Subcutaneous abdominal adipose tissue (tissue), 5 donors: ENCODE measurements around the gene GATD1.
A peak's percentile ranks its signal among the peaks of the same experiment; 100 is the strongest.

Experiments
- H3K27ac ChIP-seq: one replicate; pipeline ENCODE4 v1.7.0; 2013; ENCODE audit warnings: low read depth, mild to moderate bottlenecking, inconsistent platforms, low read length, moderate library complexity
- H3K27me3 ChIP-seq, 5 donors: one replicate each; pipeline ENCODE4 v1.7.0; 2013; ENCODE audit warnings: low read length in 5 of 5, inconsistent platforms in 1 of 5; ENCODE audit not compliant: control insufficient read depth in 5 of 5, insufficient read depth in 4 of 5
- H3K36me3 ChIP-seq, 5 donors: one replicate each; pipeline ENCODE4 v1.7.0; 2013; ENCODE audit warnings: low read length in 5 of 5; ENCODE audit not compliant: control insufficient read depth in 5 of 5, insufficient read depth in 5 of 5
- H3K4me1 ChIP-seq, 5 donors: one replicate each; pipeline ENCODE4 v1.7.0; 2013; ENCODE audit warnings: low read length in 5 of 5, mild to moderate bottlenecking in 3 of 5, moderate library complexity in 1 of 5; ENCODE audit not compliant: control insufficient read depth in 5 of 5, insufficient read depth in 5 of 5
- H3K4me3 ChIP-seq, 5 donors: one replicate each; pipeline ENCODE4 v1.7.0; 2013; ENCODE audit warnings: low read length in 5 of 5, low read depth in 1 of 5
- H3K9ac ChIP-seq, 5 donors: one replicate each; pipeline ENCODE4 v1.7.0; 2013; ENCODE audit warnings: low read length in 5 of 5, mild to moderate bottlenecking in 4 of 5, moderate library complexity in 3 of 5
- H3K9me3 ChIP-seq, 5 donors: one replicate each; pipeline ENCODE4 v1.7.0; 2013; ENCODE audit warnings: low read length in 5 of 5; ENCODE audit not compliant: control insufficient read depth in 5 of 5
- donor health status: healthy.
- donor health status: healthy.
- donor health status: healthy.
- donor health status: healthy.
- donor health status: healthy.

Gene GATD1, protein sequence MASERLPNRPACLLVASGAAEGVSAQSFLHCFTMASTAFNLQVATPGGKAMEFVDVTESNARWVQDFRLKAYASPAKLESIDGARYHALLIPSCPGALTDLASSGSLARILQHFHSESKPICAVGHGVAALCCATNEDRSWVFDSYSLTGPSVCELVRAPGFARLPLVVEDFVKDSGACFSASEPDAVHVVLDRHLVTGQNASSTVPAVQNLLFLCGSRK

GRCh38 chr11:777288-778255 is at the start of gene GATD1:
Gene GATD1, minus strand, starts transcription at chr11:777487. Its CDS starts 25 bp downstream, at chr11:777462.
- Histone ChIP-seq H3K9me3 (no peaks in the 10 kb centered on the region), H3K36me3 (peaks cover 0 to 31% (median 14%) of the 10 kb centered on the region in 5 donors), H3K4me3 (peak within 1 kb of the TSS; percentile 67 to 84 (median 76)), H3K9ac (peak within 1 kb of the TSS in 4 of 5 donors; percentile 72 to 89 (median 82)), H3K4me1 (peaks cover 3 to 54% (median 35%) of the 10 kb centered on the region in 5 donors), H3K27ac (peak within 1 kb of the TSS; percentile 67), H3K27me3 (no peaks in the 10 kb centered on the region)

GRCh38 chr11:826836-827145 is 49.5 kb upstream of the GATD1 start:
- Histone ChIP-seq H3K36me3 (peaks cover 0 to 37% (median 29%) of the 10 kb centered on the region in 5 donors), H3K9ac (peak overlapping the region in 3 of 5 donors; percentile 7 to 45 (median 35)), H3K4me1 (peaks cover 4 to 96% (median 82%) of the 10 kb centered on the region in 5 donors), H3K9me3 (no peaks in the 10 kb centered on the region), H3K27ac (peak overlapping the region; percentile 67), H3K4me3 (peak overlapping the region in 2 of 5 donors; percentile 55 to 59), H3K27me3 (no peaks in the 10 kb centered on the region)

- H3K27ac ChIP-seq: peak overlapping the region; percentile 67
- H3K4me3 ChIP-seq: no peak overlapping the region
- no peaks in the 10 kb centered on the region for H3K9me3 ChIP-seq
- H3K4me1 ChIP-seq: peaks cover 8 to 96% (median 82%) of the 10 kb centered on the region in 5 donors
- no peak overlapping the region for H3K9ac ChIP-seq
- H3K36me3 ChIP-seq: peaks cover 0 to 43% (median 33%) of the 10 kb centered on the region in 5 donors
- no peaks in the 10 kb centered on the region for H3K27me3 ChIP-seq
These were observed 48.9 kb upstream of the GATD1 start for GRCh38 chr11:826227-826621.

- Histone ChIP-seq H3K36me3 (peaks cover 0 to 49% (median 36%) of the 10 kb centered on the region in 5 donors), H3K4me1 (peaks cover 12 to 96% (median 82%) of the 10 kb centered on the region in 5 donors), H3K9ac (no peak overlapping the region), H3K4me3 (no peak overlapping the region), H3K9me3 (no peaks in the 10 kb centered on the region), H3K27ac (peak overlapping the region; percentile 67), H3K27me3 (no peaks in the 10 kb centered on the region)
These were observed 48.3 kb upstream of the GATD1 start for GRCh38 chr11:825366-826226.

DNA sequence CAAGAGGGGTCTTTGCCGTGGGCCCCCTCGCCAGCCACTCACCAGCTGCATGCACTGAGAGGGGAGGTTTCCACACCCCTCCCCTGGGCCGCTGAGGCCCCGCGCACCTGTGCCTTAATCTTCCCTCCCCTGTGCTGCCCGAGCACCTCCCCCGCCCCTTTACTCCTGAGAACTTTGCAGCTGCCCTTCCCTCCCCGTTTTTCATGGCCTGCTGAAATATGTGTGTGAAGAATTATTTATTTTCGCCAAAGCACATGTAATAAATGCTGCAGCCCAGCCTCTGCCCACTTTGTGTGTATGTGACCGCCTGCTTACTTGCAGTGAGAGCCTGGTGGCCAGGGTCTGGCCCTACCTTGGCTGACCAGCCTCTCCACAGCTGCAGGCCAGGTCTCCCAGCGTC is 47.7 kb upstream of the GATD1 start:
- H3K9ac ChIP-seq: no peak overlapping the region
- H3K27ac ChIP-seq: peak overlapping the region; percentile 67

DNA sequence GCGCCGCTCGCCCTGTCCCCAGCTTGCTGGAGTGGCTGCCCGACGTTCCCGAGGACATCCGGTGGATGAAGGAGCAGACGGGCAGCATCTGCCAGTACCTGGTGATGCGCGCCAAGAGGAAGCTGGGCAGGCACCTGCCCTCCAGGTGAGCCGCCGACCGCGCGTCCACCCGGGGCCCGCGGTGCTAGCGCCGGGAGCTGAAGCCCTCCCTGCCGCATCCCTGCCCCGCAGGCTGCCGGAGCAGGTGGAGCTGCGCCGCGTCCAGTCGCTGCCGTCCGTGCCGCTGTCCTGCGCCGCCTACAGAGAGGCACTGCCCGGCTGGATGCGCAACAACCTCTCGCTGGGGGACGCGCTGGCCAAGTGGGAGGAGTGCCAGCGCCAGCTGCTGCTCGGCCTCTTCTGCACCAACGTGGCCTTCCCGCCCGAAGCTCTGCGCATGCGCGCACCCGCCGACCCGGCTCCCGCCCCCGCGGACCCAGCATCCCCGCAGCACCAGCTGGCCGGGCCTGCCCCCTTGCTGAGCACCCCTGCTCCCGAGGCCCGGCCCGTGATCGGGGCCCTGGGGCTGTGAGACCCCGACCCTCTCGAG is 47.1 kb upstream of the GATD1 start:
- H3K27ac ChIP-seq: peak overlapping the region; percentile 67
- H3K4me1 ChIP-seq: peaks cover 12 to 89% (median 77%) of the 10 kb centered on the region in 5 donors
- no peaks in the 10 kb centered on the region for H3K9me3 ChIP-seq
- peaks cover 0 to 49% (median 40%) of the 10 kb centered on the region in 5 donors for H3K36me3 ChIP-seq
- no peak overlapping the region for H3K9ac ChIP-seq
- no peaks in the 10 kb centered on the region for H3K27me3 ChIP-seq
- no peak overlapping the region for H3K4me3 ChIP-seq

More for the DNA sequence above, 47.7 kb upstream of the GATD1 start:
- peaks cover 12 to 94% (median 82%) of the 10 kb centered on the region in 5 donors for H3K4me1 ChIP-seq
- H3K4me3 ChIP-seq: no peak overlapping the region
- H3K9me3 ChIP-seq: no peaks in the 10 kb centered on the region
- H3K27me3 ChIP-seq: no peaks in the 10 kb centered on the region
- H3K36me3 ChIP-seq: peaks cover 0 to 49% (median 40%) of the 10 kb centered on the region in 5 donors

GRCh38 chr11:823441-824291 is 46.4 kb upstream of the GATD1 start:
- peak overlapping the region in 1 of 5 donors; percentile 24 for H3K4me3 ChIP-seq
- H3K9me3 ChIP-seq: no peaks in the 10 kb centered on the region
- H3K27me3 ChIP-seq: no peaks in the 10 kb centered on the region
- peaks cover 9 to 86% (median 75%) of the 10 kb centered on the region in 5 donors for H3K4me1 ChIP-seq
- no peak overlapping the region for H3K9ac ChIP-seq
- peaks cover 0 to 49% (median 40%) of the 10 kb centered on the region in 5 donors for H3K36me3 ChIP-seq
- no peak overlapping the region for H3K27ac ChIP-seq

DNA sequence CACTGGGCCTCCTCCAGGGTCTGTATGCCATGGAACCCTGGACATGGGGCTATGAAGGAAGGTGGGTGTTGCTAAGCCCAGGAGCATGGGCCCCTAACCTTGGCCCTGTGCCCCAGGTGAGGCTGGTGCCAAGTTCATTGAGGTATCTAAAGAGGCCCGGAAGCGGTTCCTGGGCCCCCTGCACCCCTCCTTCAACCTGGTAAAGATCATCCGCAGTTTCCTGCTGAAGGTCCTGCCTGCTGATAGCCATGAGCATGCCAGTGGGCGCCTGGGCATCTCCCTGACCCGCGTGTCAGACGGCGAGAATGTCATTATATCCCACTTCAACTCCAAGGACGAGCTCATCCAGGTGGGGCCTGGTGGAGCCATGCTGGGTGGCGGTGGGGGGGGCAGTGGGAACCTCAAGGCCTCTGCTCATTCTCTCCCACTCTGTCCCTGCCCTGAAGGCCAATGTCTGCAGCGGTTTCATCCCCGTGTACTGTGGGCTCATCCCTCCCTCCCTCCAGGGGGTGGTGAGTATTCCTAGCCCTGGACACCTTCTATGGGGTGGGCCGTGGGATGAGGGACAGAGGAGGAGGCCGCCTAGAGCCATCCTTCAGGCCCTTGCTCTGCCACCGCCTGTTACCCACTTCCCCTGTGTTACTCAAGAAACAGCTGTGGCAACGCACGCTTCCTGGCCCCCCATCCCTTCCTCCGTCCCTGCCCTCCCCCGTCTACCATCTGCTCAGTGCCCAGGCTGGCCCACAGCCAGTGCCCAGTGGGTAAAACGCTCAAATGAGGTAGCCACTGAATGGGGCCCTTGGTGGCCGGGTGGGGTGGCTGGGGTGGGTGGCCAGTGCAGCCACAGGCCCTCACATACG is 44.5 kb upstream of the GATD1 start:
- Histone ChIP-seq H3K27ac (peak overlapping the region; percentile 97), H3K27me3 (no peaks in the 10 kb centered on the region), H3K9ac (peak overlapping the region in 4 of 5 donors; percentile 83 to 95 (median 90)), H3K4me3 (peak overlapping the region; percentile 83 to 100 (median 92)), H3K9me3 (no peaks in the 10 kb centered on the region), H3K36me3 (peaks cover 0 to 49% (median 40%) of the 10 kb centered on the region in 5 donors), H3K4me1 (peaks cover 10 to 77% (median 62%) of the 10 kb centered on the region in 5 donors)
